H1 (cell line): ENCODE data around the gene CHST11. TPM values are rescaled to one million over a fixed set of nuclear protein-coding genes. Genes with fewer than 3 reads are reported as not detected.

ENCODE experiments used
- JUN ChIP-seq: IDR thresholded peaks from 2 replicates; pipeline ENCODE4 v1.6.1; 2011; ENCODE audit warnings: low read depth, mild to moderate bottlenecking, improper control_type of control experiment, low read length
- polyA plus RNA-seq, 7 experiments: library from polyadenylated mRNA; depleted of rRNA in 3 of 7; stranded (reverse) in 5 of 7; unstranded in 2 of 7; fragments of >200 nt in 5 of 7; fragments of 200-250 nt in 2 of 7; gene quantifications; 1 replicate in 5 of 7; 2 replicates in 1 of 7; 4 replicates in 1 of 7; pipeline versions ENCODE4 v1.2.1 to v1.2.3, GENCODE V29; 2011 to 2013; ENCODE audit warnings: missing spikeins in 2 of 7, mixed read lengths in 2 of 7
- total RNA-seq: library from RNA; stranded (reverse); fragmentation: NEBNext Ultra II Directional; extraction: Animal tissue kit (Norgen Biotek cat#: 25700); gene quantifications from 2 replicates; pipeline ENCODE4 v1.2.1, GENCODE V29; 2021

Gene CHST11
- total and polyA plus RNA-seq, 2 of the 8 experiments (the other 6 are each of a cell fraction or from before 2014, with no cell fraction given): 14.4 to 20.8 TPM

GRCh38 chr12:104721936-104722335 lies 265.2 kb downstream of the CHST11 start (continued):
- no peak for TF ChIP-seq JUN
